ENCODE results near the gene PRKD2. TPM values are rescaled to one million over a fixed set of nuclear protein-coding genes. Genes with fewer than 3 reads are reported as not detected.

PRKD2 gene
- total and polyA plus RNA-seq, 10 of the 15 experiments (the other 5 are each of a cell fraction or from before 2014, with no cell fraction given), result 2.3 to 98.8 (median 32.9) TPM

- H3K4me1 ChIP-seq (ENCODE audit: control insufficient read depth, insufficient read depth, low read length), result no peaks in the 10 kb centered on the region
These were observed 25.8 kb downstream of the PRKD2 start for GRCh38 chr19:46691104-46691503.

GRCh38 chr19:46689358-46689757, 27.6 kb downstream of the PRKD2 start:
- Histone ChIP-seq H3K36me3 (ENCODE audit: control insufficient read depth in 2 of 2, insufficient read depth in 2 of 2, low read length in 1 of 2) (peaks cover 43 to 50% of the 10 kb centered on the region in 2 experiments), H3K4me2 (ENCODE audit: control insufficient read depth, insufficient read depth) (no peak overlapping the region), H2AFZ (ENCODE audit: control insufficient read depth, low read depth, low read length) (no peak overlapping the region), H3K27me3 (replicated peaks in 1 of 2; ENCODE audit: control insufficient read depth in 2 of 2, insufficient read depth in 2 of 2, low read length in 1 of 2) (no peaks in the 10 kb centered on the region), H3K27ac (ENCODE audit: control insufficient read depth, insufficient read depth) (no peak overlapping the region), H3K4me3 (no peak overlapping the region), H3K9ac (ENCODE audit: control insufficient read depth, insufficient read depth, low read length) (no peak overlapping the region), H4K20me1 (ENCODE audit: control insufficient read depth, insufficient read depth) (no peaks in the 10 kb centered on the region; the same call in 1 of the 2 replicates), H3K9me3 (replicated peaks; ENCODE audit: control insufficient read depth, insufficient read depth, low read length) (no peaks in the 10 kb centered on the region; the same call in 2 of the 3 replicates), H3K4me1 (ENCODE audit: control insufficient read depth, insufficient read depth, low read length) (no peaks in the 10 kb centered on the region), H3K79me2 (ENCODE audit: control insufficient read depth, insufficient read depth, low read length) (no peaks in the 10 kb centered on the region)
- FAIRE-seq (no peak), DNase-seq (ENCODE audit: low read depth, low spot score) (no peak), ATAC-seq (no peak)
- CTCF ChIA-PET, result interaction anchor here (2.8 to 3.8 kb wide), 2 partner anchors 14 to 15 kb away, joined by 15 to 16 read pairs; no protein-coding TSS in a partner anchor
- SMC1A ChIA-PET (ENCODE audit: uncharacterized antibody, unreplicated experiment), result interaction anchor here (1.5 kb wide), 1 partner anchor 28 kb away, joined by 4 read pairs; the partner anchor contains the start of gene DACT3
- intact Hi-C loops (cut with micrococcal nuclease; ENCODE audit: unreplicated experiment) (no loop called here), in situ Hi-C loops (cut with MboI) (no loop called here)
- RAD21 ChIA-PET (ENCODE audit: unreplicated experiment), result no interaction called here
- POLR2A ChIA-PET, result no interaction called here
- BruUV-seq (replicated peaks), result no TSS peak
- 98% methylated on average over 14 of the region's 14 CpGs for WGBS (ENCODE audit: insufficient coverage, insufficient replicate concordance, low lambda C conversion rate, missing lambda C conversion rate)
- TF ChIP-seq, protein P1, sequence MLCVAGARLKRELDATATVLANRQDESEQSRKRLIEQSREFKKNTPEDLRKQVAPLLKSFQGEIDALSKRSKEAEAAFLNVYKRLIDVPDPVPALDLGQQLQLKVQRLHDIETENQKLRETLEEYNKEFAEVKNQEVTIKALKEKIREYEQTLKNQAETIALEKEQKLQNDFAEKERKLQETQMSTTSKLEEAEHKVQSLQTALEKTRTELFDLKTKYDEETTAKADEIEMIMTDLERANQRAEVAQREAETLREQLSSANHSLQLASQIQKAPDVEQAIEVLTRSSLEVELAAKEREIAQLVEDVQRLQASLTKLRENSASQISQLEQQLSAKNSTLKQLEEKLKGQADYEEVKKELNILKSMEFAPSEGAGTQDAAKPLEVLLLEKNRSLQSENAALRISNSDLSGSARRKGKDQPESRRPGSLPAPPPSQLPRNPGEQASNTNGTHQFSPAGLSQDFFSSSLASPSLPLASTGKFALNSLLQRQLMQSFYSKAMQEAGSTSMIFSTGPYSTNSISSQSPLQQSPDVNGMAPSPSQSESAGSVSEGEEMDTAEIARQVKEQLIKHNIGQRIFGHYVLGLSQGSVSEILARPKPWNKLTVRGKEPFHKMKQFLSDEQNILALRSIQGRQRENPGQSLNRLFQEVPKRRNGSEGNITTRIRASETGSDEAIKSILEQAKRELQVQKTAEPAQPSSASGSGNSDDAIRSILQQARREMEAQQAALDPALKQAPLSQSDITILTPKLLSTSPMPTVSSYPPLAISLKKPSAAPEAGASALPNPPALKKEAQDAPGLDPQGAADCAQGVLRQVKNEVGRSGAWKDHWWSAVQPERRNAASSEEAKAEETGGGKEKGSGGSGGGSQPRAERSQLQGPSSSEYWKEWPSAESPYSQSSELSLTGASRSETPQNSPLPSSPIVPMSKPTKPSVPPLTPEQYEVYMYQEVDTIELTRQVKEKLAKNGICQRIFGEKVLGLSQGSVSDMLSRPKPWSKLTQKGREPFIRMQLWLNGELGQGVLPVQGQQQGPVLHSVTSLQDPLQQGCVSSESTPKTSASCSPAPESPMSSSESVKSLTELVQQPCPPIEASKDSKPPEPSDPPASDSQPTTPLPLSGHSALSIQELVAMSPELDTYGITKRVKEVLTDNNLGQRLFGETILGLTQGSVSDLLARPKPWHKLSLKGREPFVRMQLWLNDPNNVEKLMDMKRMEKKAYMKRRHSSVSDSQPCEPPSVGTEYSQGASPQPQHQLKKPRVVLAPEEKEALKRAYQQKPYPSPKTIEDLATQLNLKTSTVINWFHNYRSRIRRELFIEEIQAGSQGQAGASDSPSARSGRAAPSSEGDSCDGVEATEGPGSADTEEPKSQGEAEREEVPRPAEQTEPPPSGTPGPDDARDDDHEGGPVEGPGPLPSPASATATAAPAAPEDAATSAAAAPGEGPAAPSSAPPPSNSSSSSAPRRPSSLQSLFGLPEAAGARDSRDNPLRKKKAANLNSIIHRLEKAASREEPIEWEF (IDR thresholded peaks at IDR 0.05; ENCODE audit: insufficient replicate concordance, low read depth, low read length), result no peak
- TF ChIP-seq CEBPZ (IDR thresholded peaks at IDR 0.05; ENCODE audit: low read depth, low read length), result no peak

More at GRCh38 chr19:46691104-46691503, 25.8 kb downstream of the PRKD2 start:
- Histone ChIP-seq H3K36me3 (ENCODE audit: control insufficient read depth in 2 of 2, insufficient read depth in 2 of 2, low read length in 1 of 2) (peaks cover 44 to 45% of the 10 kb centered on the region in 2 experiments), H4K20me1 (ENCODE audit: control insufficient read depth, insufficient read depth) (no peaks in the 10 kb centered on the region; the same call in 1 of the 2 replicates), H3K27me3 (replicated peaks in 1 of 2; ENCODE audit: control insufficient read depth in 2 of 2, insufficient read depth in 2 of 2, low read length in 1 of 2) (no peaks in the 10 kb centered on the region), H3K79me2 (ENCODE audit: control insufficient read depth, insufficient read depth, low read length) (no peaks in the 10 kb centered on the region), H3K27ac (ENCODE audit: control insufficient read depth, insufficient read depth) (no peak overlapping the region), H3K4me3 (no peak overlapping the region), H2AFZ (ENCODE audit: control insufficient read depth, low read depth, low read length) (no peak overlapping the region), H3K4me2 (ENCODE audit: control insufficient read depth, insufficient read depth) (no peak overlapping the region), H3K9me3 (replicated peaks; ENCODE audit: control insufficient read depth, insufficient read depth, low read length) (no peaks in the 10 kb centered on the region; the same call in 2 of the 3 replicates), H3K9ac (ENCODE audit: control insufficient read depth, insufficient read depth, low read length) (no peak overlapping the region)
- ChIA-PET POLR2A (interaction anchor here (0.6 kb wide), 1 partner anchor 135 kb away, joined by 4 read pairs; no protein-coding TSS in a partner anchor), CTCF (interaction anchor here (1.3 to 3.8 kb wide), 2 partner anchors 13 to 50 kb away, joined by 5 to 16 read pairs; no protein-coding TSS in a partner anchor), RAD21 (ENCODE audit: unreplicated experiment) (no interaction called here), SMC1A (ENCODE audit: uncharacterized antibody, unreplicated experiment) (no interaction called here)
- whole genome bisulfite sequencing (ENCODE audit: insufficient coverage, insufficient replicate concordance, low lambda C conversion rate, missing lambda C conversion rate), result 50% methylated on average over 2 of the region's 2 CpGs
- DNase-seq (ENCODE audit: low read depth, low spot score), result no peak
- ATAC-seq, result no peak
- in situ Hi-C loops (cut with MboI), result no loop called here
- no peak for FAIRE-seq
- TF ChIP-seq ZBED1 (IDR thresholded peaks at IDR 0.05; ENCODE audit: borderline replicate concordance), result no peak
- no peak for TF ChIP-seq NBN (IDR thresholded peaks at IDR 0.05)
- TF ChIP-seq EGR1 (IDR thresholded peaks at IDR 0.05; ENCODE audit: borderline replicate concordance in 1 of 2, low read depth in 2 of 2, low read length in 2 of 2), result no peak
- no peak for TF ChIP-seq MTA2 (IDR thresholded peaks at IDR 0.05; ENCODE audit: low read depth)
- no peak for TF ChIP-seq EED (IDR thresholded peaks at IDR 0.05; ENCODE audit: low read depth)
- no peak for TF ChIP-seq CBFB (IDR thresholded peaks at IDR 0.05; ENCODE audit: low read depth)
- TF ChIP-seq, protein P2, sequence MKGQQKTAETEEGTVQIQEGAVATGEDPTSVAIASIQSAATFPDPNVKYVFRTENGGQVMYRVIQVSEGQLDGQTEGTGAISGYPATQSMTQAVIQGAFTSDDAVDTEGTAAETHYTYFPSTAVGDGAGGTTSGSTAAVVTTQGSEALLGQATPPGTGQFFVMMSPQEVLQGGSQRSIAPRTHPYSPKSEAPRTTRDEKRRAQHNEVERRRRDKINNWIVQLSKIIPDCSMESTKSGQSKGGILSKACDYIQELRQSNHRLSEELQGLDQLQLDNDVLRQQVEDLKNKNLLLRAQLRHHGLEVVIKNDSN (IDR thresholded peaks at IDR 0.05; ENCODE audit: borderline replicate concordance, extremely low read length, insufficient read depth, low read depth, low read length), result no peak
- TF ChIP-seq NFYB (IDR thresholded peaks at IDR 0.05; ENCODE audit: insufficient read depth, low read depth, low read length), result peak; percentile 36; the same call in 1 of the 2 replicates
- BruUV-seq (replicated peaks), result no TSS peak
- intact Hi-C loops (cut with micrococcal nuclease; ENCODE audit: unreplicated experiment), result loop anchor here (5.0 kb wide), 1 partner anchor 36 kb away; no protein-coding TSS in a partner anchor

All from GM12878 (cell line).